GM12878 (cell line): ENCODE measurements around the gene SAP25. TPM values are rescaled to one million over a fixed set of nuclear protein-coding genes. Genes with fewer than 3 reads are reported as not detected.
A peak's percentile ranks its signal among the peaks of the same experiment; 100 is the strongest.

Experiments used
- ATAC-seq: fragments of 200-7000 bp; cut with Tn5 transposase; 3 replicates; pipeline ENCODE4 v1.9.1; 2020; ENCODE audit warnings: mild to moderate bottlenecking, moderate library complexity
- BruUV-seq: library from RNA; stranded (reverse); fragments of 400-500 nt; replicated peaks from 2 replicates; lab custom pipeline; 2021; lab: Mats Ljungman, UMichigan
- CTCF ChIA-PET: fragments of 300-600 bp; sonication (Branson Sonifier 250); formaldehyde crosslinking; extraction: SDS; loops from one replicate; lab custom pipeline; 2021; ENCODE audit warnings: inconsistent platforms; lab: Yijun Ruan, JAX
- POLR2A ChIA-PET: fragments of 350-600 bp; formaldehyde crosslinking; extraction: SDS; loops from one replicate; lab custom pipeline; 2021; ENCODE audit warnings: inconsistent platforms; lab: Charles Lee
- RAD21 ChIA-PET: fragments of 300-600 bp; sonication (Branson Sonifier 250); formaldehyde crosslinking; loops from one replicate; lab custom pipeline; 2023; ENCODE audit warnings: antibody characterized with exemption; ENCODE audit not compliant: unreplicated experiment; lab: Charles Lee
- SMC1A ChIA-PET: fragments of 300-600 bp; sonication (Branson Sonifier 250); formaldehyde crosslinking; loops from one replicate; lab custom pipeline; 2023; ENCODE audit not compliant: unreplicated experiment, uncharacterized antibody; lab: Charles Lee
- DNase-seq: peaks from one replicate; pipeline ENCODE4 v3.0.0-alpha.2; 2011; ENCODE audit warnings: low read depth, low spot score
- FAIRE-seq: peaks from 3 replicates; lab custom pipeline; 2011; peaks lifted over from hg19 to GRCh38; lab: Jason Lieb, UNC
- H2AFZ ChIP-seq: 2 replicates; pipeline ENCODE4 v1.6.0; 2011; ENCODE audit warnings: low read depth, low read length, control low read depth; ENCODE audit not compliant: control insufficient read depth
- H3K27ac ChIP-seq: 2 replicates; pipeline ENCODE4 v1.5.1; 2011; ENCODE audit warnings: control low read depth; ENCODE audit not compliant: control insufficient read depth, insufficient read depth
- H3K27me3 ChIP-seq, 2 experiments: replicated peaks in 1 of 2; 2 replicates each; pipeline versions ENCODE4 v1.6.0 to v1.6.1; 2011; ENCODE audit warnings: low read length in 1 of 2; ENCODE audit not compliant: control insufficient read depth in 2 of 2, insufficient read depth in 2 of 2
- H3K36me3 ChIP-seq, 2 experiments: 2 replicates each; pipeline ENCODE4 v1.5.1; 2011; ENCODE audit warnings: low read length in 1 of 2; ENCODE audit not compliant: control insufficient read depth in 2 of 2, insufficient read depth in 2 of 2
- H3K4me1 ChIP-seq: 2 replicates; pipeline ENCODE4 v1.6.1; 2011; ENCODE audit warnings: mild to moderate bottlenecking, low read length, moderate library complexity, mixed read lengths; ENCODE audit not compliant: control insufficient read depth, insufficient read depth
- H3K4me2 ChIP-seq: 2 replicates; pipeline ENCODE4 v1.6.0; 2011; ENCODE audit warnings: control low read depth; ENCODE audit not compliant: control insufficient read depth, insufficient read depth
- H3K4me3 ChIP-seq: fragments of 200-600 bp; sonication (generic); 2 replicates; pipeline ENCODE4 v1.5.1; 2016
- H3K79me2 ChIP-seq: 2 replicates; pipeline ENCODE4 v1.6.0; 2011; ENCODE audit warnings: low read length; ENCODE audit not compliant: control insufficient read depth, insufficient read depth
- H3K9ac ChIP-seq: 2 replicates; pipeline ENCODE4 v1.8.0; 2011; ENCODE audit warnings: low read length, control low read depth, mixed read lengths; ENCODE audit not compliant: control insufficient read depth, insufficient read depth
- H3K9me3 ChIP-seq: replicated peaks from 3 replicates; pipeline ENCODE4 v1.5.1; 2011; ENCODE audit warnings: mild to moderate bottlenecking, low read length; ENCODE audit not compliant: control insufficient read depth, insufficient read depth
- H4K20me1 ChIP-seq: 2 replicates; pipeline ENCODE4 v1.6.0; 2011; ENCODE audit not compliant: control insufficient read depth, insufficient read depth
- BCL3 ChIP-seq: IDR thresholded peaks from 2 replicates; pipeline ENCODE4 v1.6.1; 2011; ENCODE audit warnings: borderline replicate concordance, low read depth, mild to moderate bottlenecking, moderate library complexity, low read length; ENCODE audit not compliant: insufficient read depth, poor library complexity, severe bottlenecking
- CHD1 ChIP-seq: IDR thresholded peaks from 2 replicates; pipeline ENCODE4 v1.6.1; 2012; ENCODE audit warnings: low read depth, low read length, improper control_type of control experiment
- ETV6 ChIP-seq, 2 experiments: fragments of 450-650 bp in 1 of 2; IDR thresholded peaks in 1 of 2; conservative IDR thresholded peaks in 1 of 2; 2 replicates each; pipeline ENCODE4 v1.6.1; 2014; ENCODE audit warnings: antibody characterized with exemption in 1 of 2, borderline replicate concordance in 1 of 2, low read depth in 1 of 2, mild to moderate bottlenecking in 1 of 2, moderate library complexity in 1 of 2
- MEF2A ChIP-seq: IDR thresholded peaks from 2 replicates; pipeline ENCODE4 v1.6.1; 2011; ENCODE audit warnings: low read depth, mild to moderate bottlenecking, low read length, moderate library complexity; ENCODE audit not compliant: insufficient read depth
- SMC3 ChIP-seq: IDR thresholded peaks from 2 replicates; pipeline ENCODE4 v1.6.1; 2011; ENCODE audit warnings: low read length, improper control_type of control experiment, borderline replicate concordance
- TCF3 ChIP-seq: IDR thresholded peaks from 2 replicates; pipeline ENCODE4 v1.6.1; 2012; ENCODE audit warnings: low read depth, mild to moderate bottlenecking, low read length, borderline replicate concordance; ENCODE audit not compliant: insufficient read depth
- USF1 ChIP-seq: IDR thresholded peaks from 2 replicates; pipeline ENCODE4 v1.6.1; 2011; ENCODE audit warnings: borderline replicate concordance, low read depth, mild to moderate bottlenecking, moderate library complexity, mixed read lengths, low read length; ENCODE audit not compliant: insufficient read depth; ENCODE audit errors: extremely low read length
- WRNIP1 ChIP-seq: IDR thresholded peaks from 2 replicates; pipeline ENCODE4 v1.6.1; 2011; ENCODE audit warnings: low read depth, low read length, improper control_type of control experiment, borderline replicate concordance
- WGBS: methylation state at CpG from one replicate; pipeline ENCODE4 v1.1.6; 2016; ENCODE audit warnings: low lambda C conversion rate; ENCODE audit not compliant: insufficient replicate concordance, insufficient coverage; ENCODE audit errors: missing lambda C conversion rate; 5-methylcytosine and 5-hydroxymethylcytosine counted together
- in situ Hi-C: fragments of 300-500 bp; cut with MboI; formaldehyde crosslinking; loops from 9 replicates; pipeline ENCODE4 v1.14.3; 2018; ENCODE audit warnings: mixed read lengths
- intact Hi-C: fragments of 100-400 bp; cut with micrococcal nuclease; formaldehyde crosslinking; loops from one replicate; pipeline ENCODE4 v1.14.2; 2022; ENCODE audit not compliant: unreplicated experiment
- polyA plus RNA-seq, 11 experiments: library from polyadenylated mRNA; depleted of rRNA in 4 of 11; unstranded in 6 of 11; stranded (reverse) in 5 of 11; fragments of >200 nt; fragmentation: Nextera tagmentation in 4 of 11; fragmentation: Illumina TruSeq in 1 of 11; extraction: Ambion mirVana in 4 of 11; extraction: Trizol in 1 of 11; gene quantifications; 1 replicate in 1 of 11; 2 replicates in 10 of 11; pipeline versions ENCODE4 v1.2.1 to v1.2.3, GENCODE V29; 2011 to 2016; ENCODE audit warnings: inconsistent platforms in 2 of 11, missing spikeins in 2 of 11, low read depth in 1 of 11
- total RNA-seq, 4 experiments: library from RNA; depleted of rRNA in 3 of 4; stranded (reverse); fragments of >200 nt in 3 of 4; fragmentation: Illumina TruSeq in 1 of 4; extraction: Trizol in 1 of 4; gene quantifications; 2 replicates each; pipeline versions ENCODE4 v1.2.1 to v1.2.3, GENCODE V29; 2013 to 2021
- TF ChIP-seq, protein P1 (sequence below): IDR thresholded peaks from 2 replicates; pipeline ENCODE4 v1.6.1; 2011; ENCODE audit warnings: low read depth, low read length, improper control_type of control experiment, borderline replicate concordance
- TF ChIP-seq, protein P2 (sequence below): fragments of 450-650 bp; IDR thresholded peaks from 2 replicates; pipeline ENCODE4 v1.6.1; 2017; ENCODE audit warnings: mild to moderate bottlenecking
- TF ChIP-seq, protein P3 (sequence below): IDR thresholded peaks from 2 replicates; pipeline ENCODE4 v1.6.1; 2012; ENCODE audit warnings: low read length, inconsistent platforms

SAP25 gene
- total and polyA plus RNA-seq, 10 of the 15 experiments (the other 5 are each of a cell fraction or from before 2014, with no cell fraction given) = 0.14 to 8.6 (median 1.1) TPM

- H3K4me1 ChIP-seq = peaks cover 64% of the 10 kb centered on the region
- intact Hi-C loops = loop anchor here (5.0 to 10.0 kb wide), 2 partner anchors 71 to 183 kb away; partner anchors contain the start of gene TSC22D4
- H4K20me1 ChIP-seq = no peaks in the 10 kb centered on the region
- no peaks in the 10 kb centered on the region for H3K27me3 ChIP-seq
- H3K79me2 ChIP-seq = peaks cover 53% of the 10 kb centered on the region
- H3K9me3 ChIP-seq = no peaks in the 10 kb centered on the region
- CTCF ChIA-PET = interaction anchor here (0.6 to 7.9 kb wide), 11 partner anchors 13 to 157 kb away, joined by 3 to 101 read pairs (median 4); partner anchors contain the start of gene POP7
- no peak for DNase-seq
- SMC1A ChIA-PET = interaction anchor here (1.0 to 10.6 kb wide), 7 partner anchors 9 to 68 kb away, joined by 3 to 127 read pairs (median 6); partner anchors contain the start of genes AGFG2, FBXO24 and LRCH4
- no peak for ATAC-seq
- 4% methylated on average over 2 of the region's 2 CpGs for WGBS
- H3K4me3 ChIP-seq = peak overlapping the region; percentile 56
- peak overlapping the region; percentile 99 for H3K27ac ChIP-seq
- BruUV-seq = no TSS peak
- FAIRE-seq = no peak
- in situ Hi-C loops = no loop called here
- RAD21 ChIA-PET = interaction anchor here (1.1 to 11.5 kb wide), 5 partner anchors 12 to 69 kb away, joined by 3 to 90 read pairs (median 4); partner anchors contain the start of gene TSC22D4
- H2AFZ ChIP-seq = no peak overlapping the region
- peak overlapping the region; percentile 52 for H3K9ac ChIP-seq
- H3K36me3 ChIP-seq = peaks cover 3 to 23% of the 10 kb centered on the region in 2 experiments
- POLR2A ChIA-PET = interaction anchor here (0.8 to 7.1 kb wide), 8 partner anchors 8 to 152 kb away, joined by 3 to 47 read pairs (median 5); partner anchors contain the start of genes AGFG2, FBXO24 and LRCH4
- H3K4me2 ChIP-seq = peak overlapping the region; percentile 88
- TF ChIP-seq, protein P1, sequence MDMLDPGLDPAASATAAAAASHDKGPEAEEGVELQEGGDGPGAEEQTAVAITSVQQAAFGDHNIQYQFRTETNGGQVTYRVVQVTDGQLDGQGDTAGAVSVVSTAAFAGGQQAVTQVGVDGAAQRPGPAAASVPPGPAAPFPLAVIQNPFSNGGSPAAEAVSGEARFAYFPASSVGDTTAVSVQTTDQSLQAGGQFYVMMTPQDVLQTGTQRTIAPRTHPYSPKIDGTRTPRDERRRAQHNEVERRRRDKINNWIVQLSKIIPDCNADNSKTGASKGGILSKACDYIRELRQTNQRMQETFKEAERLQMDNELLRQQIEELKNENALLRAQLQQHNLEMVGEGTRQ = peak; percentile 7; the same call in 1 of the 2 replicates
- TF ChIP-seq BCL3 = no peak
- TF ChIP-seq CHD1 = no peak
- TF ChIP-seq, protein P2, sequence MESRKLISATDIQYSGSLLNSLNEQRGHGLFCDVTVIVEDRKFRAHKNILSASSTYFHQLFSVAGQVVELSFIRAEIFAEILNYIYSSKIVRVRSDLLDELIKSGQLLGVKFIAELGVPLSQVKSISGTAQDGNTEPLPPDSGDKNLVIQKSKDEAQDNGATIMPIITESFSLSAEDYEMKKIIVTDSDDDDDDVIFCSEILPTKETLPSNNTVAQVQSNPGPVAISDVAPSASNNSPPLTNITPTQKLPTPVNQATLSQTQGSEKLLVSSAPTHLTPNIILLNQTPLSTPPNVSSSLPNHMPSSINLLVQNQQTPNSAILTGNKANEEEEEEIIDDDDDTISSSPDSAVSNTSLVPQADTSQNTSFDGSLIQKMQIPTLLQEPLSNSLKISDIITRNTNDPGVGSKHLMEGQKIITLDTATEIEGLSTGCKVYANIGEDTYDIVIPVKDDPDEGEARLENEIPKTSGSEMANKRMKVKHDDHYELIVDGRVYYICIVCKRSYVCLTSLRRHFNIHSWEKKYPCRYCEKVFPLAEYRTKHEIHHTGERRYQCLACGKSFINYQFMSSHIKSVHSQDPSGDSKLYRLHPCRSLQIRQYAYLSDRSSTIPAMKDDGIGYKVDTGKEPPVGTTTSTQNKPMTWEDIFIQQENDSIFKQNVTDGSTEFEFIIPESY = no peak
- TF ChIP-seq USF1 = peak; percentile 40
- no peak for TF ChIP-seq ETV6 (conservative IDR thresholded peaks at IDR 0.05 in 1 of 2, IDR thresholded peaks at IDR 0.05 in 1 of 2; ENCODE audit: borderline replicate concordance in 1 of 2, low read depth in 1 of 2)
- no peak for TF ChIP-seq MEF2A
- TF ChIP-seq, protein P3, sequence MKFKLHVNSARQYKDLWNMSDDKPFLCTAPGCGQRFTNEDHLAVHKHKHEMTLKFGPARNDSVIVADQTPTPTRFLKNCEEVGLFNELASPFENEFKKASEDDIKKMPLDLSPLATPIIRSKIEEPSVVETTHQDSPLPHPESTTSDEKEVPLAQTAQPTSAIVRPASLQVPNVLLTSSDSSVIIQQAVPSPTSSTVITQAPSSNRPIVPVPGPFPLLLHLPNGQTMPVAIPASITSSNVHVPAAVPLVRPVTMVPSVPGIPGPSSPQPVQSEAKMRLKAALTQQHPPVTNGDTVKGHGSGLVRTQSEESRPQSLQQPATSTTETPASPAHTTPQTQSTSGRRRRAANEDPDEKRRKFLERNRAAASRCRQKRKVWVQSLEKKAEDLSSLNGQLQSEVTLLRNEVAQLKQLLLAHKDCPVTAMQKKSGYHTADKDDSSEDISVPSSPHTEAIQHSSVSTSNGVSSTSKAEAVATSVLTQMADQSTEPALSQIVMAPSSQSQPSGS = no peak
- TF ChIP-seq TCF3 = no peak
- no peak for TF ChIP-seq SMC3
- TF ChIP-seq WRNIP1 = no peak
Measured at GRCh38 chr7:100547872-100548271, 25.8 kb downstream of the SAP25 start.
